NCI-H510A treated with DMSO at 0.1 percent for 48 hours (cell line): ENCODE data around the gene CHI3L1.
"Not testable (repeated sequence)": the region's sequence is repeated elsewhere in the genome, so short reads cannot be mapped to it uniquely, and the experiment has no call there.

Experiments
- DNase-seq: peaks from one replicate; lab custom pipeline; 2025; lab: John Stamatoyannopoulos, UW

The CHI3L1 gene

GRCh38 chr1:203186446-203187303, at the start of gene CHI3L1:
Gene CHI3L1 (minus strand): TSS chr1:203186704. CDS start chr1:203186623, 81 bp downstream.
- no peak for DNase-seq

GRCh38 chr1:203234901-203235300, 48.4 kb upstream of the CHI3L1 start:
- DNase-seq: not testable (repeated sequence)

GRCh38 chr1:203229471-203230135, 43.1 kb upstream of the CHI3L1 start, which contains the start of gene CHIT1:
Gene CHIT1 (minus strand): TSS chr1:203229673. CDS start chr1:203229636, 37 bp downstream.
- no peak for DNase-seq

- no peak for DNase-seq
Observed at GRCh38 chr1:203228670-203229069, 42.2 kb upstream of the CHI3L1 start.

- DNase-seq: no peak
Observed at GRCh38 chr1:203227371-203228083, 41.0 kb upstream of the CHI3L1 start.

GRCh38 chr1:203225071-203225470, 38.6 kb upstream of the CHI3L1 start:
- DNase-seq: no peak

GRCh38 chr1:203223012-203223775, 36.7 kb upstream of the CHI3L1 start:
- DNase-seq: no peak

GRCh38 chr1:203219934-203220333, 33.4 kb upstream of the CHI3L1 start:
- DNase-seq: no peak

GRCh38 chr1:203219171-203219570, 32.7 kb upstream of the CHI3L1 start:
- DNase-seq: no peak

- DNase-seq: no peak
Observed at GRCh38 chr1:203217668-203218067, 31.2 kb upstream of the CHI3L1 start.

GRCh38 chr1:203217139-203217655, 30.7 kb upstream of the CHI3L1 start:
- DNase-seq: no peak

GRCh38 chr1:203216274-203217138, 30.0 kb upstream of the CHI3L1 start:
- DNase-seq: peak; percentile 84

- DNase-seq: peak; percentile 61
Observed at GRCh38 chr1:203215573-203215972, 29.1 kb upstream of the CHI3L1 start.

GRCh38 chr1:203214871-203215270, 28.4 kb upstream of the CHI3L1 start:
- no peak for DNase-seq

- DNase-seq: no peak
Observed at GRCh38 chr1:203213126-203213525, 26.6 kb upstream of the CHI3L1 start.

GRCh38 chr1:203211812-203212211, 25.3 kb upstream of the CHI3L1 start:
- no peak for DNase-seq

- no peak for DNase-seq
Observed at GRCh38 chr1:203210988-203211387, 24.5 kb upstream of the CHI3L1 start.

- DNase-seq: no peak
Observed at GRCh38 chr1:203210350-203210749, 23.8 kb upstream of the CHI3L1 start.

GRCh38 chr1:203208181-203208580, 21.7 kb upstream of the CHI3L1 start:
- DNase-seq: no peak

GRCh38 chr1:203207751-203208150, 21.2 kb upstream of the CHI3L1 start:
- no peak for DNase-seq
